Measurements from ENCODE around the gene PDE7B.
"Not testable (repeated sequence)": the region's sequence is repeated elsewhere in the genome, so short reads cannot be mapped to it uniquely, and the experiment has no call there.

Gene PDE7B

GRCh38 chr6:136079701-136080565, 228.4 kb downstream of the PDE7B start:
- no peak for DNase-seq

- DNase-seq = no peak
Observed at GRCh38 chr6:136083540-136083939, 232.0 kb downstream of the PDE7B start.

GRCh38 chr6:136084403-136084802, 232.9 kb downstream of the PDE7B start:
- DNase-seq = no peak

GRCh38 chr6:136085370-136086115, 234.0 kb downstream of the PDE7B start:
- DNase-seq = no peak

- no peak for DNase-seq
Observed at GRCh38 chr6:136086686-136087085, 235.2 kb downstream of the PDE7B start.

- no peak for DNase-seq
Observed at GRCh38 chr6:136087986-136088385, 236.5 kb downstream of the PDE7B start.

- no peak for DNase-seq
Observed at GRCh38 chr6:136088693-136089092, 237.2 kb downstream of the PDE7B start.

- no peak for DNase-seq
Observed at GRCh38 chr6:136089876-136090275, 238.4 kb downstream of the PDE7B start.

GRCh38 chr6:136090929-136091328, 239.4 kb downstream of the PDE7B start:
- DNase-seq = no peak

GRCh38 chr6:136092897-136093296, 241.4 kb downstream of the PDE7B start:
- DNase-seq = no peak

- no peak for DNase-seq
Observed at GRCh38 chr6:136093835-136094234, 242.3 kb downstream of the PDE7B start.

GRCh38 chr6:136094812-136095211, 243.3 kb downstream of the PDE7B start:
- DNase-seq = no peak

- DNase-seq = no peak
Observed at GRCh38 chr6:136095986-136096385, 244.5 kb downstream of the PDE7B start.

- no peak for DNase-seq
Observed at GRCh38 chr6:136102991-136103688, 251.6 kb downstream of the PDE7B start.

- no peak for DNase-seq
Observed at GRCh38 chr6:136103763-136104311, 252.3 kb downstream of the PDE7B start.

- DNase-seq = no peak
Observed at GRCh38 chr6:136104556-136104955, 253.1 kb downstream of the PDE7B start.

GRCh38 chr6:136105797-136106196, 254.3 kb downstream of the PDE7B start:
- not testable (repeated sequence) for DNase-seq

- DNase-seq = no peak
Observed at GRCh38 chr6:136108361-136108945, 257.0 kb downstream of the PDE7B start.

GRCh38 chr6:136111831-136112230, 260.3 kb downstream of the PDE7B start:
- DNase-seq = no peak

- no peak for DNase-seq
Observed at GRCh38 chr6:136112262-136112661, 260.8 kb downstream of the PDE7B start.

- no peak for DNase-seq
Observed at GRCh38 chr6:136113736-136114173, 262.3 kb downstream of the PDE7B start.

- DNase-seq = no peak
Observed at GRCh38 chr6:136114661-136115060, 263.2 kb downstream of the PDE7B start.

- DNase-seq = no peak
Observed at GRCh38 chr6:136115941-136116340, 264.4 kb downstream of the PDE7B start.

Data from activated gamma-delta T cell treated with Interleukin-2 at 50 U/mL for 16 hours (primary cell).